ENCODE data around the gene OCA2. TPM values are rescaled to one million over a fixed set of nuclear protein-coding genes. Genes with fewer than 3 reads are reported as not detected.

Gene OCA2
- total RNA-seq, 2 donors from 2014 or later = 0.10 to 0.82 TPM

DNA sequence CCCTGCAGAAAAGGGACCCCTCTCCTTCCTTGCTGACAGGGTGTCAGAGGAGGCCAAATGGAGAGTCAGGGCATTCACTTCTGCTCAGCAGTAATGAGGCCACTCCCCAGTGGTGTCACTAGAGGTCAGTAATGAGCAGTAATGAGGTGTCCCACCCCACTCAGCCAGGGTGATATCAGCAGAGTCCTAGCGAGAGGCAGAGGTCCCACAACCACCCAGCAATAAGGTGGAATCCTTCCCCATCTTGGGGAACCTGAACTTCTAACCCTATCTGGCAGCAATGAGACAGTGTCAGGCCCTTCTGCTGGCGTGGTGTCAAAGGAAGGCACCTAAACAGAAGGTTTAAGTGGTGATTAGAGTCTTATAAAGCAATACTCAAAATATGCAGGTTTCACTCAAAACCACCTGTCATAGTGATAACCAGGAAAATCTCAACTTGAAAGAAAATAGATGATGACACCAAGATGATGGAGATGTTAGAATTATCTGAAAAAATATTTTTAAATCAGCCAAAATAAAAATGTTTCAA, 12.9 kb downstream of the OCA2 start:
- Histone ChIP-seq H3K27ac (no peak overlapping the region), H3K4me1 (no peaks in the 10 kb centered on the region), H3K9me3 (no peaks in the 10 kb centered on the region), H3K36me3 (no peaks in the 10 kb centered on the region), H3K9ac (ENCODE audit: low read depth in 2 of 2, low read length in 2 of 2) (no peak overlapping the region), H3K27me3 (no peaks in the 10 kb centered on the region), H3K4me3 (no peak overlapping the region)
- intact Hi-C loops (cut with DNase I) = loop anchor here (5.0 kb wide), 1 partner anchor 36 kb away; no protein-coding TSS in a partner anchor
- peak; percentile 70 for DNase-seq
- TF ChIP-seq, protein P1, sequence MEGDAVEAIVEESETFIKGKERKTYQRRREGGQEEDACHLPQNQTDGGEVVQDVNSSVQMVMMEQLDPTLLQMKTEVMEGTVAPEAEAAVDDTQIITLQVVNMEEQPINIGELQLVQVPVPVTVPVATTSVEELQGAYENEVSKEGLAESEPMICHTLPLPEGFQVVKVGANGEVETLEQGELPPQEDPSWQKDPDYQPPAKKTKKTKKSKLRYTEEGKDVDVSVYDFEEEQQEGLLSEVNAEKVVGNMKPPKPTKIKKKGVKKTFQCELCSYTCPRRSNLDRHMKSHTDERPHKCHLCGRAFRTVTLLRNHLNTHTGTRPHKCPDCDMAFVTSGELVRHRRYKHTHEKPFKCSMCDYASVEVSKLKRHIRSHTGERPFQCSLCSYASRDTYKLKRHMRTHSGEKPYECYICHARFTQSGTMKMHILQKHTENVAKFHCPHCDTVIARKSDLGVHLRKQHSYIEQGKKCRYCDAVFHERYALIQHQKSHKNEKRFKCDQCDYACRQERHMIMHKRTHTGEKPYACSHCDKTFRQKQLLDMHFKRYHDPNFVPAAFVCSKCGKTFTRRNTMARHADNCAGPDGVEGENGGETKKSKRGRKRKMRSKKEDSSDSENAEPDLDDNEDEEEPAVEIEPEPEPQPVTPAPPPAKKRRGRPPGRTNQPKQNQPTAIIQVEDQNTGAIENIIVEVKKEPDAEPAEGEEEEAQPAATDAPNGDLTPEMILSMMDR (IDR thresholded peaks at IDR 0.05) = peak; percentile 76

DNA sequence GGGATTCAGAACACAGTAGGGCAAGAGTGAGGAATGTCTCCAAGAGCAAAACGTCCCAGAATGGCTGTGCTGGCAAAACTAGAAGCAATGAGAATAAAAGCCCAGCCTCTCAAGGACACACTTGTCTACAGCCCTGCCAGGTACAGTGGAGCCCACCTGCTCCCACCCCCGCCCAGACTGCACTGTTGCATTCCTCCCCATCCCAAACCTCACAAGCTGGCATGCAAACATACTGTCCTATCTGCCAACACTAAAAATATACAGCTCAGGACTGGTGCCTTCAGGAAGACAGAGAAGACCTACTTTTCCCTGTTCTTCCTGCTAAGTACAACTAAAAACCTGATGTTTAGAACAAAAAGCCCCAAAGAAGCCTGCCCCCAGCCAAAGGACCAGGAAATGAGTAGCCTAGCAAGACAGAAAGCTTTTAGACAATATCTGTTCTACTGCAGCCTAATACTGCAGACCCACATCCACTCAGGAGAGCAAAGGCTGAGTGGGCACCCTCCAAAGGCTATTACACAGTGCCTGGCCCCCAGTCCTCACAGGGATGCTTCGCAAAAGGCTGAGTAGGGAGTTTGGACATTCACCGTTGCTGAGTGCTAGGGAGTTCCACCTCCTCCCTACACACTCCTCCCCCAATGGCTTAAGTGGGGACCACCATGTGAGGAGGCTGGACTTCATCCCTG, 13.5 kb downstream of the OCA2 start:
- no peak overlapping the region for H3K27ac ChIP-seq
- H3K4me1 ChIP-seq = no peaks in the 10 kb centered on the region
- no peak overlapping the region for H3K4me3 ChIP-seq
- H3K27me3 ChIP-seq = no peaks in the 10 kb centered on the region
- no peaks in the 10 kb centered on the region for H3K9me3 ChIP-seq
- H3K36me3 ChIP-seq = no peaks in the 10 kb centered on the region
- no peak overlapping the region for H3K9ac ChIP-seq (ENCODE audit: low read depth in 2 of 2, low read length in 2 of 2)
- TF ChIP-seq, protein P1 (IDR thresholded peaks at IDR 0.05) = no peak
- no peak for DNase-seq
- intact Hi-C loops (cut with DNase I) = loop anchor here (5.0 kb wide), 1 partner anchor 37 kb away; no protein-coding TSS in a partner anchor

DNA sequence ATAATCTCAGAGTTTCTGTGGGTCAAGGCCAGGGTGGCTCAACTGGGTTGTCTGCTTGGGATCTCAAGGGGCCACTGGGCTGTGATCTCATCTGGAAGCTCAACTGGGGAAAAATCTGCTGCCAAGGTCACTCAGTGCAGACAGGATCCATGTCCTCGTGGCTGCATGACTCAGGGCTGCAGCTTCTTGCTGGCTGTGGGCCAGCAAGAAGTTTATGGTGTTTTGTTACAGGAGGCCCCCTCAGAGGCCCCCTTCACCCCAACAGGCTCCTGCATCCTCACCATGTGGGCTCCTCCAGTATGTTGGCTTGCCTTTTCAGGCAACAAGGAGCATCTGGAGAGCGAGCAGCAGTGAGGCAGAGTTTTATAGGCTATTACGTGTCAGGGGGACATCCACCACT, 14.6 kb downstream of the OCA2 start:
- Histone ChIP-seq H3K27ac (no peak overlapping the region), H3K9me3 (no peaks in the 10 kb centered on the region), H3K27me3 (no peaks in the 10 kb centered on the region), H3K4me1 (no peaks in the 10 kb centered on the region), H3K9ac (ENCODE audit: low read depth in 2 of 2, low read length in 2 of 2) (no peak overlapping the region), H3K4me3 (no peak overlapping the region), H3K36me3 (no peaks in the 10 kb centered on the region)
- intact Hi-C loops (cut with DNase I) = no loop called here
- TF ChIP-seq, protein P1 (IDR thresholded peaks at IDR 0.05) = no peak
- no peak for DNase-seq

DNA sequence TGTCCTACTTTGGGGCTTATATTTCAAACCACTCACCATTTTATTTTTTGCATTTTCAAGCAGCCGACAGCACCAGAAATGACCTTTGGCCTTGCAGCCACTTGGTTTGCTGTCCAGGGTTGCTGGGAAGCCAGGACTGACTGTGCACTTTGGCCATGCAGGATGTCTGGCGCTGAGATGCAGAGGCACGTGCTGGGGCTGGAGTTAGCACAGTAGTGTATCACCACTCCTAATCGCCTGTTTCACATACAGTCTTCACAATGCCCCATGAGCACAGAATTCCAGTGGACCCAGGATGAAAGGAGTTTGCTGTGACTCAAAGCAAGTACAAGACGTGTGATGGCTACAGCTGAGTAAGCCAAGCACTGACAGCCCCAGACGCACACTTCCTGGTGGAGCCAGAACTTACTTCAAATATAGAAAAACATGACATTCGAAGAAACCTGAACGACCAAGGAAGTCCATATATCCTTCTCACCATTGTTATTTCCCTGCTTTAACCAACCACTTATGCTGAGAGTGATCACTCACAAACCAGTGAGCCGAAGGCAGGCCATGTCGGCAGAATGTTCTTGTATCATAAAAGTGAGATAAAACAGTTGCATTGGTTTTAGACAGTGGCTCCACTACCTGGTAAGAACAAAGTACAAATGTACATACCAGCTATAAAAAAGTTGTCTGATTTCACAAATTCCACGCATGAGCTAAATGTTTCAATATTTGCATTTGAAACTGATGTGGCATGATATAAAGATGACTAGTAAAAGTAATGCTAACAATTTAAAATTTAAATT, 16.0 kb downstream of the OCA2 start:
- TF ChIP-seq, protein P1 (IDR thresholded peaks at IDR 0.05) = no peak
- DNase-seq = peak; percentile 61
- Histone ChIP-seq H3K9me3 (no peaks in the 10 kb centered on the region), H3K9ac (ENCODE audit: low read depth in 2 of 2, low read length in 2 of 2) (no peak overlapping the region), H3K4me1 (no peaks in the 10 kb centered on the region), H3K36me3 (no peaks in the 10 kb centered on the region), H3K27ac (peak overlapping the region; percentile 5), H3K4me3 (no peak overlapping the region), H3K27me3 (no peaks in the 10 kb centered on the region)
- intact Hi-C loops (cut with DNase I) = no loop called here

DNA sequence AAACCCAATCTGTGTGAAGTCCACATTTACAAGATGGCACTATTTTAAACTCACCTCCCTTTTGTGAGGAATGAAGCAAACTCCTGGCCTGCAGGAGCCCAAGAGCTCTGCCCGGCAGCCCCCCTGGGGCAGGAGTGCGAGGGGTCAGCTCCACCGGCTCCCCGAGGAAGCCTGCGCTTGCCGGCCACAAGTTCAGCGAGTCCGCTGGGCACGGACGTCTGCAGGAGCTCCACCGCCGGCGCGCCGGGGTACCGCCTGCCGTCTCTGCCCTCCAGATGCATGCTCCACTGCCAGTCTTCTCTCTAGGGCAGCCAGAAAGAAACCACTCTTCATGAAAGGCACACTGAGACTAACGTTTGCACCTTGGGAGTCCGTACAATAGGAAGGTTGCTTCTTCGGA, 17.5 kb downstream of the OCA2 start:
- Histone ChIP-seq H3K27ac (no peak overlapping the region), H3K4me3 (no peak overlapping the region), H3K27me3 (no peaks in the 10 kb centered on the region), H3K4me1 (no peaks in the 10 kb centered on the region), H3K9me3 (no peaks in the 10 kb centered on the region), H3K36me3 (no peaks in the 10 kb centered on the region), H3K9ac (ENCODE audit: low read depth in 2 of 2, low read length in 2 of 2) (no peak overlapping the region)
- intact Hi-C loops (cut with DNase I) = no loop called here
- TF ChIP-seq, protein P1 (IDR thresholded peaks at IDR 0.05) = no peak
- DNase-seq = no peak

Measured in colonic mucosa (tissue), 4 donors.